Suppressor macrophage (primary cell): Measurements from ENCODE around the gene NKD1.
"Not testable (repeated sequence)": the region's sequence is repeated elsewhere in the genome, so short reads cannot be mapped to it uniquely, and the experiment has no call there.

Experiments
- DNase-seq, 4 experiments: peaks; one replicate each; pipeline ENCODE4 v3.0.0-alpha.2; 2020 to 2022
- total RNA-seq, 17 experiments: gene quantifications; one replicate each; lab custom pipeline; 2026; ENCODE audit warnings: mixed read lengths in 6 of 17, inconsistent platforms in 3 of 17; lab: John Stamatoyannopoulos, UW

Gene NKD1, protein sequence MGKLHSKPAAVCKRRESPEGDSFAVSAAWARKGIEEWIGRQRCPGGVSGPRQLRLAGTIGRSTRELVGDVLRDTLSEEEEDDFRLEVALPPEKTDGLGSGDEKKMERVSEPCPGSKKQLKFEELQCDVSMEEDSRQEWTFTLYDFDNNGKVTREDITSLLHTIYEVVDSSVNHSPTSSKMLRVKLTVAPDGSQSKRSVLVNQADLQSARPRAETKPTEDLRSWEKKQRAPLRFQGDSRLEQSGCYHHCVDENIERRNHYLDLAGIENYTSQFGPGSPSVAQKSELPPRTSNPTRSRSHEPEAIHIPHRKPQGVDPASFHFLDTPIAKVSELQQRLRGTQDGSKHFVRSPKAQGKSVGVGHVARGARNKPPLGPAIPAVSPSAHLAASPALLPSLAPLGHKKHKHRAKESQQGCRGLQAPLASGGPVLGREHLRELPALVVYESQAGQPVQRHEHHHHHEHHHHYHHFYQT
- 0.48 to 8.5 (median 0.71) reads per million in 17 experiments for total RNA-seq

DNA sequence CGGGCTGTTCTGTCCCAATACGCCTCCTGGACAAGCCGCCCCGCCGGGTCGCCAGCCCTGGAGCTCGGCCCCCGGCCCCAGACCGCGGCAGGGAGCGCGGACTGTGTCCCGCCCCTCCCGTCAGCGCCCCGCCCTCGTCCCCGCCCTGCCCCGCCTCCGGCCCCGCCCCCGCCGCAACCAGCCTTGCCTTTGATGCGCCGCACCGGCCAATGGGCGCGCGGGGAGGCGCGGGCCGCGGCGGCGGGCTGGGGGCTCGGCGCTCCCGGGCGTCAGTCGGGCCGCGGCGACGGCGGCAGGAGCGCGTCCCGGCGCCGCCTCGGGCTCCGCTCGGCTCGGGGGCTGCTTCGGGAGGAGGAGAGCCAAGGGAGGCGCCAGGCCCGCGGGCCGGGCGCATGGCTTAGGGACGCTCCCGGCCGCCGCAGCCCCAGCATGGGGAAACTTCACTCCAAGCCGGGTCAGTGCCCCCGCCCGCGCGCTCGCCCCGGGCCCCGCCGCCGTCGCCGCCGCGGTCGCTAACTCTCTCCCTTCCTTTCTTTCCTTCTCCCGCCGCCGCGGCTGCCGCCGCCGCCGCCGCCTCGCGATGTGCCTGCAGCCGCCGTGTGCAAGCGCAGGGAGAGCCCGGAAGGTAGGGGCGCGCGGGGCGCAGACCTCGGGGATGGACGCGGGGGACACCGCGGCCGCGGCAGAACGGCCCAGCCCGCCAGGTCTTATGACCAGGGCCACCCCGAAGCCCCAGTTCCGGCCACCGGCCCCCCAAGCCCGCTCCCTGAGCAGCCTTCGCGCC lies at the start of gene NKD1:
Gene NKD1, plus strand, starts transcription at position 272 of the 784 bp plus-strand sequence. Its CDS starts 158 bp downstream, at position 430.
- peak; percentile 65 to 90 (median 78) for DNase-seq

DNA sequence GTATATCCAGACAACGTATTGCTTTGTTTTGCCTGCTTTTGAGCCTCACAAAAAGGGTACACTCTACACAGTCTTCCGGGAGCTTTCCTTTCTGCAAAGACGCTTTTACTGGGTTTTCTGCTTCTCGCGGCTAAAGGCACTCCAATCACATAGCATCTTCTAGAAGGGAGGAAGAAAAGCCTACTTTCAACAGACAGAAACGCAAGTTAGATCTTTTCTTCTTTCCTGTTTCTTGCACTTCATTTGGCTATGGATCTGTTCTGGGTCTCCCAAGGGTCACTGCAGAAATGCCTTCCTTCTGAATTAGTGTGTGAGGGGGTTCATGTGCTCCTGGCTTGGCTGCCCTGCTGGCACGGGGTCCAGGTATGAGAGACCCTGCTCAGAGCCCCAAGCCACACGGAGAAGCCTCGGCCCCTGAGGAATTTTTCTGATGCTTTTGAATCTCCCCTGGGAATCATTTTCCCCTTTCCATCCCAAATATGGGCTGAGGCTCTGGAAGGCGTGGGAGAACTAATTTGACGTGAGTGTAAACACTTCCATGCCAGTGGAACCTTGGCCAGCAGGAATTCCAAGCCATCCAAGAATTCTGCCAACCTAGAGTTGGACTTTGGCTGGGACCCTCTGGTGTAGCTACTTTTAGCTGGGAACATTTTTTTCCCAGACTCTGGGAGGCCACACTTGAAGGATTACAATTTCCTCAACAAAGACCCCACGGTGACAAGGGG lies 49.6 kb upstream of the NKD1 start:
- no peak for DNase-seq

DNA sequence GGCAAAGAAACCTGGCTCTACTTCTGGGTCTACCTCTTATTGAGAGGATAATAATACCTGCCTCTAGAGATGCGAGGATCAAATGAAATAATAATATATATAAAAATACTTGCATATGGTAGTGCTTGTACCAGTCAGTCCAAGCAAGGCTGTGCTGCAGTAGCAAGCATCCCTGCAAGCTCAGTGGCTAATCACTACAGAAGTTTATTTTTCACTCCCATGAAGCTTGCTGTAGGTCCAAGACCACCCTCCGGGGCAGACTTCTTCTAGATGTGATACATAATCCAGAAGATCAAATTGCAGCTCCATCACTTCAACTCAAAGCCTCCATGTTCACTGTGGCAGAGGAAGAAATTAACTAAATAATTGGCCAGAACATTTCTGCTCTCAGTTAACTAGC lies 48.9 kb upstream of the NKD1 start:
- DNase-seq: no peak

DNA sequence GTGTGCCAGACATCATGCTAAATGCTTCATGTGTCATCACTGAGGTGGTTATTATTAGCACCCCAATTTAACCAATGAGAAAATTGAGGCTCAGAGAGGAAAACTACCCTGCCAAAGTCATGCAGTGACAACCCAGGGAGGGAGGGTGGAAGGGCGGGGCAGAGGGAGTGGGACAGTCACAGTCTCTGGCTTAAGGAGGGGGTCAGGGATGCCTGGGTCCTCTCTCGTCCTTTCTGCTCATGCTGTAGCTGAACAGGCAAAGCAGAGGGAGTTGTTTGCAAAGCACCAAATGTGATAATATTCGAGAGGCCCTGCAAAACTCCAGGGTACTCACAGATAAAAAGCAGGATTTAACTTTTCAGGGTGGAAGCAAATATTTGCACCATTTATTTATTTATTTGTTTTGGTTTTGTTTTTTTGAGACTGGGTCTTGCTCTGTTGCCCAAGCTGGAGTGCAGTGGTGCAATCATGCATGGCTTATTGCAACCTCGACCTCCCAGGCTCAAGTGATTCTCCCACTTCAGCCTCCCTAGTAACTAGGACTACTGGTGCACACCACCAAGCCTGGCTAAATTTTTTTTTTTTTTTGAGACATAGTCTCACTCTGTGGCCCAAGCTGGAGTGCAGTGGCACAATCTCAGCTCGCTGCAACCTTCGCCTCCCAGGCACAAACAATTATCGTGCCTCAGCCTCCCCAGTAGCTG lies 47.9 kb upstream of the NKD1 start:
- DNase-seq: no peak

DNA sequence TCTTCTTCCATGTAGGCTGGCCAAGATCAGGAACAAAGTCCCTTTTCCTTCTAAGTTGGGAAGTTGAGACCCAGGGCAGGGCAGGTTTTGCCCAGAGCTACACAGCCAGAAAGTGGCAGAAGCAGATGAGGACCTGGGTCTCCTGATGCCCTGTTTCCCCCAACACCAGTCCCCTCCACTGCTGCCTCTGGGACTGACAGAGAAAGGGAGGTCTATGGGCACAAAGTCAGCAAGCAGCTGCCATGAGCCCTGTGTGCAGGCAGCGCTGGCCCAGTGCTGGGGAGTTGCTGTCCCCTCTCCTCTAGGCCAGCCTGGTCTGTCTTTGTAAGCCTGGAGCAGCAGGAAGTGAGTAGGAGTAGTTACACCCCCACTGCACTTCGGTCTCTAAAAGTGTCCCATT lies 46.9 kb upstream of the NKD1 start:
- DNase-seq: no peak

DNA sequence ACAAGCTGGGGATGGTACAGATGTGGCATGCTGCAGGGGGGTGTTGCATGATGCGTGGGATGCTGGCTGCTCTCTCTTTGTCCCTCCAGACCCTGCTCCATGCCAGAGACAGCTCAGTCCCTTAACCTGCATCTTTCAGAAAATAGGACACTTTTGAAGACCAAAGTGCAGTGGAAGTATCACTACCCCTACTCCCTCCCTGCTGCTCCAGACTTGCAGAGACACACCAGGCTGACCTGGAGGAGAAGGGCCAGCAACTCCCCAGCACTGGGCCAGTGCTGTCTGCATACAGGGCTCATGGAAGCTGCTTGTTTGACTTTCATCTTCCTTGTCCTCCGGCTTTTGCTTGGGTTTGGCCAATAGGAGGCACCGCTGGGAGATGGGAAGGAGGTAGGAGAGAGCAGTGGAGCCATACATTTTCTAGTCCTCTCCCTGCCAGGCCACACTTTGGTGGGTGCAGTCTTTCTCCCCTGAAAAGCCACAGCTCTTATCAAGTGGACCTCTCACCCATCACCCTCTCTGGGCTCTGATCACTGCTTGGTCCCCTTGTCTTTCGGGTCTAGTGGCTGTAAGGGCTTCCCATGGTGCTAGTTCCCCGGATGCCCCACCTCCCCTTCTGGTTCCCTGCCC lies 46.1 kb upstream of the NKD1 start:
- no peak for DNase-seq

DNA sequence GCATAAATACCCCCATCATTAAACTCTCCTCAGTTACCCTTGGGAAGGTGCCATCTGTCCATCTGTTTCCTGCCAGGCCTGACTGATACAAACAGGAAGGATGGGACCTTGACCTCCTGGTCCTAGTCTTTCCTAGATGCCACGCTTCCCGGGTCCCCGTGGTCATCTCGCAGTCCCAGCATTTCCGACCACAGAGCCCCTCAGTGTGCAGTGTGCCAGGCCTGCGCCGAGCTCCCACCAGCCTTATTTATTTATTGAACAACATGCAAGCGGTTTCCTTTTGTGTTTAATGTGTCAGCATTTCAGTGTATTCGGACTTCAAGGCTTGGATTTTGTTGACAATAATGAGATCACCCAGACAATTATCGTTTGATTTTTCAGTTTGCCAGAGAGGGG lies 45.6 kb upstream of the NKD1 start:
- no peak for DNase-seq

DNA sequence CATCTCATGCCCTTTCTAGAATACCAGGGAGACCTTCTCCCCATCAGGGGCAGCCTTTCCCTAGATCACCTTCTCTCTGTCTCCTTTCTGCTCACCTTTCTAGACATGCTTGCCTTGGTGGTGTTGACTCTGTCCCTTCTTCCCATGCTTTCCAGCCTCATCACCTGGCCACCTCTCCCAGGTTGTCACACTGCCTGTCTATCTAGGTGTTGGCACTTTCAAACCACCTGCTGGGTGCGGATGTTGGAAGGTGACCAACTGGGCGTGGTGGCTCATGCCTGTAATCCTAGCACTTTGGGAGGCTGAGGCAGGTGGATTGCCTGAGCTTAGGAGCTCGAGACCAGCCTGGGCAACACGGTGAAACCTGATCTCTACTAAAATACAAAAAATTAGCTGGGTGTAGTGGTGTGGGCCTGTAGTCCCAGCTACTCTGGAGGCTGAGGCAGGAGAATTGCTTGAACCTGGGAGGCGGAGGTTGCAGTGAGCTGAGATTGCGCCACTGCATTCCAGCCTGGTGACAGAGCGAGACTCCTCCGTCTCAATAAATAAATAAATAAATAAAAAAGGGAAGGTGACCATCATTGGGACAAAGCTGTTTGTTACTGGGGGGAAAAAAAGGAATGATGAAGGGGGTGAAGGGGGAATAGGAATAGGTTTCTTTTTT lies 44.2 kb upstream of the NKD1 start:
- not testable (repeated sequence) for DNase-seq

DNA sequence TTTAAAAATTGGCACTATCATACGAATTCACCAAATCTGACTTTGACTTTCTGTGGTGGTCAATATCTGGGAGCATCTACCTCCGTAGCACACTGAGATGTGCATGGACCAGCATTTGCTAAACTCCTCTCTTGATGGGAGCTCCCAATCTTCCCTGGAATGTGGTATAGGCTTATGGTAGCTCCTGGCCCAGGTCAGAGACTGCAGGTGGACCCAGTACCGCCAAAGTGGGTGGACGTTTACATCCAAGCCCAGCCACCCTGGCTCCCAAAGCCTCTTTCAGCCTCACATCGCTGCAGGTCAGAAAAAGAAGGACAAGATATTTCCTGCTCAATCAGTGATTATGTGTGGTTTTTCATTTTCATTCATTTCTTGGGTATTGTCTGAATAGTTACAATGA lies 43.1 kb upstream of the NKD1 start:
- DNase-seq: no peak

DNA sequence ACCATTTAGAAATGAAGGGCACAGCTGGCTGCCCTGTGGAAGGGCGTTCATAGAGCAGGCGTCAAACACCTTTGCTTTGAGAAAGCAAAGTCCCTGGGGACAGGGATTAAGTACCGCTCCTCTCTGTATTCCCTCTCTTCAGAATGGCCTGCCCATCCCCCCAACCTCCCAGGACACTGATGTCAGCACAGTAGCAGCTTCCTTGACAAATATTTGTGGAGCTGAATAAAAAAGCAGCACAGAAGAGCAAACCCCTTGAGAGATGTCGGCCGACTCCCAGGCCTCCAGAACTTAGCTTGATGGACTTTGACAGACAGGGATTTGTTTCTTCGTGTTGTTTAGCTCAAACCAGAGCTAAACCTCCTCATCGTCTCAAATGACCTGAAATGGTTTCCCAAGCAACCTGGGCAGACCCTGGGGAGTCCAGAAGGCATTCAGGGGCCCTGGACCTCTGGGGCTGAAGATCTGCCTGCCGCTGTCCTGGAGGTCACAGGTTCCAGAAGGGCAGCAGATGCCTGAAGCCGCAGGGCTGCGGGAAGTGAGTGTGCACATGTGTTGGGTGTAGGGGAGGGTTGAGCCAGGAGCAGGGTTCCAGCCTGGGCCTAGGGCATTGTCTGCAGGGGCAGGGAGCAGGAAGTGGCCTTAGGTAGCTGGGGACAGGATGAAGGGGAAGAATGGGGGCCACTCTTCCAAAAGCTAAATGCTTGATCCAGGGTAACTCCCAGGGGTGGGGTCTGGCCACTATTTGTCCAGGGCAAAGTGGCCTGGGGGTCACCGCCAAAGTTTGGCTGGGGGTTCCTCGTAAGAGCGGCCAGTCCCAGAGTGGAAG lies 42.3 kb upstream of the NKD1 start:
- no peak for DNase-seq

DNA sequence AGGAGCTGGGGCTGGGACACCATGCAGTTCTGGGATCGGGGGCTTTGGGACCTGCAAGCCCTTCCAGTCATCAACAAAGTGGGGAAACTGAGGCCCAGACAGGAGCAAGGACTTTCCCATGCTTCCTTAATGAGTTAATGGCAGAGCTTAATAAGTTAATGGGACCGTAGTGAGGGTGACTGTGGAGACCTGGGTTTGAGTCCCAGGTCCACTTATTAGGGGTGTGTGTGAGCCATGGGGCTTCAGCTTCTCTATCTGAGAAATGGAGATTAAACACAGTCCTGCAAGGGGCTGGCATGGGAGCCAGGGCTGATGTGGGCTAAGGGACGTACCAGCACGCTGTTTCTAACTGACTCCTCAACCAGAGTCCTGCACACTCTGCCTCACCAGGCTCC lies 41.7 kb upstream of the NKD1 start:
- no peak for DNase-seq

DNA sequence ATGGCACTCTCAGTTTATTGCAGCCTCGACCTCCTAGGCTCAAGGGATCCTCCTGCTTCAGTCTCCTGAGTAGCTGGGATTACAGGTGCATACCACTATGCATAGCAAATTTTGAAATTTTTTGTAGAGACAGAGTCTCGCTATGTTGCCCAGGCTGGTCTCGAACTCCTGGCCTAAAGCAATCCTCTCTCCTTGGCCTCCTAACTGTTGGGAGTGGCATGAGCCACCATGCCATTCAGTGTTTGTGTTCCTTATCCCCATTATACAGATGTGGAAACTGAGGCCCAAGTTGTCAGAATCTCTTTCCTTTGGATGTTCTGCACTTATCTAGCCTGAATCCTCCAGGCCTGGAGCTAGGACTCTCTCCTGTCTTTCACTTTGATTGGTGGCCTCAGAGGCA lies 40.8 kb upstream of the NKD1 start:
- DNase-seq: no peak

DNA sequence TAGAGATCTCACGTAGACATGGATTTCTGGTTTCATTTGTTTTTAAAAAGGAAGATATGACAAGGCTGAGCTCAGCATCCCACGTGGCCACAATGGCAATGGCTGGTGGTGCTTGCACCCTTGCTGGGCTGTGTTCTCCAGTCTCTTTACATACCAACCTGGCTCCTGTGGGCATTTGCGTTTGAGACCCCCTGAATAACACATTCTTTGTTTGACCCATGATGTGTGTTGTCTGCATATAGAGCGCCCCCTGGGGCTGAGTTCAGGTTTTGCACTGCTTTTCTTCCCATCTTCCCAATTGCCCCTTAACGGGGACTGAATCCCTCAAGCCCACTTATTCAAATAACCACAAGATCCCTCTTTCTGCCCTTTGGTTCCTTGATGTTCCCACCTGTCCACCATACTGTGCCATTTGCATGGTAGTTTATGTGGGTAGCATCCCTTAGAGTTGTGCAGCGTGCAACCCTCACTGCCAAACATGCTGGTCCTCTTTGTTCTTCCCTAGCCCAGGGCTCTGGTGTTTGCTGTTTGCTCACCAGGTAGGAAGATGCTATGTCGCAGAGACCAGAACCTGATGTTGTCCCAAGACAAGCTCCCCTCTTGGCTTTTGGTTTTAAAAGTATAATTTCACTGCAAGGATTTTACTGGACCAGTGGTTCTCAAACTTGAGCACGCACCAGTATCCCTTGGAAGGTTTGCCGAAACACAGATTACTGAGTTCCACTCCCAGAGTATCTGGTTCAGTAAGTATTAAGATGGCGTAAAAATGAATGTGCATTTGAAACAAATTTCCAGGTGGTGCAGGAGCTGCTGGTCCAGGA lies 38.5 kb upstream of the NKD1 start:
- peak; percentile 20 to 64 (median 38) for DNase-seq

DNA sequence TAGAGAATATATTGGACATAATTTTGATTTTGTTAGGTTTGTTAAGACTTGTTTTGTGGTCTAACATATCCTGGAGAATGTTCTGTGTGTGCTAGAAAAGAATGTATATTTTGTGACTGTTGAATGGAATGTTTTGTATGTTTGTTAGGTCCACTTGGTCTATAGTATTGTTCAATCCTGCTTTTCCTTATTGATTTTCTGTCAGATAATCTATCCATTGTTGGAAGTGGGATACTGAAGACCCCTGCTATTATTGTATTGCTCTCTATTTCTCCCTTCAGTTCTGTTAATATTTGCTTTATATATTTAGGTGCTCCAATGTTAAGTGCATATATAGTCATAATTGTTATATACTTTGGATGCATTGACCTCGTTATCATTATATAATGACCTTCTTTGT lies 33.0 kb upstream of the NKD1 start:
- DNase-seq: no peak

DNA sequence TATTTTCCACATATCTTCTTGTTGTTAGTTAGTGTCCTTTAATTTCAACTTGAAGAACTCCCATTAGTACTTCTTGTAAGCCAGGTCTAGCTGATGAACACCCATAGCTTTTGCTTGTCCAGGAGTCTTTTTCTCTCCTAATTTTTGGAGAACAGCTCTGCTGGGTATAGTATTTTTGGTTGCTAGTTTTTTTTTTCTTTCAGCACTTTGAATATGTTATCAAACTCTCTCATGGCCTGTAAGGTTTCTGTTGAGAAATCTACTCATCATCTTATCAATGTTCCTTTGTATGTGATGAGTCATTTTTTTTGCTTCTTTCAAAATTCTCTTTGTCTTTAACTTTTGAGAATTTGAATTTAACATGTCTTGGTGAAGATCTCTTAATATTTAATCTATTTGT lies 31.8 kb upstream of the NKD1 start:
- DNase-seq: no peak

DNA sequence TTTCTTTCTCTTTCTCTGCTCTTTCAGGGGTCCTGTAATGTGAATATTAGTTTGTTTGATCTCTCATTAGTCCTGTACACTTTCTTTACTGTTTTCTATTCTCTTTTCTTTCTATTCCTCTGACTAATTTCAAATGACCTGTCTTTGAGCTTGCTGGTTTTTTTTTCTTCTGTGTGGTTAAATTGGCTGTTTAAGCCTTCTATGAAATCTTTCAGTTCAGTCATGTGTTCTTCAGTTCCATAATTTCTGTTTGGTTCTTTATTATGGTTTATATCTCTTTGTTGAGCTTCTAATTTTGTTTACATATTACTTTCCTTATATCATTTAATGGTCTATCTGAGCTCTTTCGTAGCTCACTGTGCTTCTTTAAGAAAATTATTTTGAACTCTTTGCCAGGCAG lies 31.3 kb upstream of the NKD1 start:
- DNase-seq: no peak

DNA sequence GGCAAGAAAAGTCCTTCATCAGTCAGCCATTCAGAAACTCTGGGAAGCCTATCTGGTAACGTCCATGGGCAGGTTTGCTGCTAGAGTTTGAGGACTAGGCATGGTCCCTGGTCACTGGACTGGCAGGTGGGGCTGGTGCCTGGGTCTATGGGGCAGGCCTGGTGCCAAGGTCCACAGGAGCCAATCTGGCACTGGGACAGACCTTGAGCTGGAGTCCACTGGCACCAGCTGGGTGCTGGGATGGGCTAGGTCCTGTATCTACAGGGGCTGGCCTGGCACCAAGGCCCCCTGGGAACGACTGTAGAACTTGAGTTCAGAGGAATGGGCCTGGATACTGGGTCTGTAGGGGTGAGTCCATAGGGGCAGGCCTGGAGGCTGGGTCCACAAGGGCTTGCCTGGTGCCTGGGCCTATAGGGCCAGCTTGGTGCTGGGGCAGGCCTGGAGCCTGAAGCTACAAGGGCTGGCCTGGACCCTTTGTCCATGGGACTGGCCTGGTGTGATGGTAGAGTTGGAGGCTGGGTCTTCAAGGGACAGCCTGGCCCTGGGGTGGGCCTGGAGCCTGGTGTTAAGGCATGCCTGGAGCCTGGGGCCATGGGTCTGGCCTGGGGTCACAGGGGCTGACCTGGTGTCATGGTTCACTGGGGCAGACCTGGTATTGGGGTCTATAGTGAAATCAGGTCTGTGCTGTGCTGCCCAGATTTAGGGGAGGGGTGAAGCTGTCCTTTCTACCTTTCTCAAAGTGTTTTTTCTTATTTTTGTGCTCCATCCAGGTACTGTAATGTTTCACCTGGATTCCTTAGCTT lies 30.5 kb upstream of the NKD1 start:
- DNase-seq: no peak

DNA sequence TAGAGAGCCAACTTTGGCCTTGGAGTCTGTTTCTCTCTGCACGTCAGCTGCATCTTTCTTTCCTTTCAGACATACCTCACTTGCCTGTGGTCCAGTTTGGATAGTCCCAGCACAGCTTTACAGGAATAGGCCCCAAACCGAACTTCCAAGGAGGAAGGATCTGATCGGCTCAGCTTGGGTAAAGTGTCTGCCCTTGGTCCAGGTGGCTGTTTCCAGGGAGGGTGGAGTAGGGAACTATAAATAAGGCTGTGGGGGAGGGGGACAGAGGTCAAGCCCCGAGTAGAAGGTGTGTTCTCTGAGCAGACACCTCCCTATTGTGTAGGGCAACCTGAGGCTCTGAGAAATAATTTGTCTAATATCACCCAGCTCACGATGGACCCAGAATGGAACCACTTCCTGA lies 29.2 kb upstream of the NKD1 start:
- DNase-seq: no peak

DNA sequence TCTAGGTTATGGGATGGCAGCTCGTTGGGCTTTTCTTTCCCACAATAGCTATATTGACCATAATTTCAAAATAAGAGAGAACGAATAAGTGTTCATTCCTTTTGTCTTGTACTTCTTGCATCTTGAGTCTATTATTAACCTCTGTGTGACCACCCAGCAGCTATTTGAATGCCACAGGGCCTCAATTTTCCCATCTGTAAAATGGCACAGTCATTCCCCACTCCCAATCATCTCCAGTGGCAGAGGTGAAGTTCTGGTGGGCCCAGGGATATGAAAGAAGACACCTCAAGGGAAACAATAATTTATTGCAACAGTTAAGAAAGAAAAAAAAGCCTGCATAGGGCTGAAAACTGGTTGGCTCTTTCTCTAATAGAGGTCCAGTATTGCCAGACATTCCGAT lies 28.6 kb upstream of the NKD1 start:
- no peak for DNase-seq
